H1 (cell line): ENCODE measurements around the gene TFAP2A.

Experiments
- BACH1 ChIP-seq: IDR thresholded peaks from 2 replicates; pipeline ENCODE4 v1.6.1; 2012; ENCODE audit warnings: low read length, improper control_type of control experiment
- CBX8 ChIP-seq: fragments of 300-800, 300-1000 bp; sonication (generic); IDR thresholded peaks from 2 replicates; pipeline ENCODE4 v1.7.1; 2016; ENCODE audit warnings: low read depth, low read length, borderline replicate concordance
- CEBPB ChIP-seq: IDR thresholded peaks from 2 replicates; pipeline ENCODE4 v1.6.1; 2012; ENCODE audit warnings: low read depth, low read length
- CHD7 ChIP-seq: fragments of 300-600 bp; sonication (generic); IDR thresholded peaks from 2 replicates; pipeline ENCODE4 v1.7.1; 2012; ENCODE audit warnings: low read length, moderate library complexity, mild to moderate bottlenecking, inconsistent platforms; ENCODE audit not compliant: insufficient replicate concordance
- CTCF ChIP-seq, 3 experiments: IDR thresholded peaks; 1 replicate in 2 of 3; 2 replicates in 1 of 3; pipeline versions ENCODE4 v1.5.1 to v1.6.1; 2011; ENCODE audit warnings: low read length in 3 of 3, mild to moderate bottlenecking in 3 of 3, inconsistent platforms in 2 of 3, low read depth in 1 of 3, moderate library complexity in 1 of 3; ENCODE audit not compliant: insufficient read depth in 1 of 3; ENCODE audit errors: control extremely low read depth in 1 of 3
- EGR1 ChIP-seq: IDR thresholded peaks from 2 replicates; pipeline ENCODE4 v1.6.1; 2011; ENCODE audit warnings: low read depth, low read length, borderline replicate concordance
- EP300 ChIP-seq, 2 experiments: IDR thresholded peaks; 1 replicate in 1 of 2; 2 replicates in 1 of 2; pipeline ENCODE4 v1.6.1; 2011 to 2012; ENCODE audit warnings: low read depth in 2 of 2, low read length in 2 of 2, mild to moderate bottlenecking in 2 of 2, borderline replicate concordance in 1 of 2, inconsistent platforms in 1 of 2, moderate library complexity in 1 of 2
- EZH2 ChIP-seq: fragments of 200-600 bp; sonication (generic); IDR thresholded peaks from 2 replicates; pipeline ENCODE4 v1.7.1; 2012; ENCODE audit warnings: low read depth, mild to moderate bottlenecking, moderate library complexity, low read length, inconsistent platforms; ENCODE audit not compliant: severe bottlenecking
- GTF2F1 ChIP-seq: IDR thresholded peaks from 2 replicates; pipeline ENCODE4 v1.6.1; 2012; ENCODE audit warnings: low read depth, low read length, improper control_type of control experiment, borderline replicate concordance
- MAFK ChIP-seq: IDR thresholded peaks from 2 replicates; pipeline ENCODE4 v1.6.1; 2012; ENCODE audit warnings: low read depth, mild to moderate bottlenecking, improper control_type of control experiment, low read length
- POLR2A ChIP-seq, 2 experiments: IDR thresholded peaks; 1 replicate in 1 of 2; 2 replicates in 1 of 2; pipeline ENCODE4 v1.6.1; 2011; ENCODE audit warnings: low read depth in 2 of 2, low read length in 2 of 2, mild to moderate bottlenecking in 2 of 2; ENCODE audit errors: control extremely low read depth in 1 of 2
- POLR2AphosphoS5 ChIP-seq: IDR thresholded peaks from 2 replicates; pipeline ENCODE4 v1.6.1; 2011; ENCODE audit warnings: low read depth, low read length
- SAP30 ChIP-seq: fragments of 300-600 bp; sonication (generic); IDR thresholded peaks from 2 replicates; pipeline ENCODE4 v1.7.1; 2012; ENCODE audit warnings: low read length, moderate library complexity, mild to moderate bottlenecking, inconsistent platforms; ENCODE audit not compliant: insufficient read depth, insufficient replicate concordance

GRCh38 chr6:10453596-10453995 is 38.7 kb upstream of the TFAP2A start:
- no peak for TF ChIP-seq POLR2A (IDR thresholded peaks at IDR 0.05; ENCODE audit: control extremely low read depth in 1 of 2, low read depth in 2 of 2, low read length in 2 of 2)
- no peak for TF ChIP-seq CEBPB
- TF ChIP-seq CHD7, result no peak
- TF ChIP-seq CTCF (IDR thresholded peaks at IDR 0.05; ENCODE audit: control extremely low read depth in 1 of 3, insufficient read depth in 1 of 3, low read depth in 1 of 3, low read length in 3 of 3), result no peak
- no peak for TF ChIP-seq EGR1
- TF ChIP-seq BACH1, result no peak
- TF ChIP-seq SAP30, result no peak
- no peak for TF ChIP-seq GTF2F1
- TF ChIP-seq EZH2, result no peak
- TF ChIP-seq CBX8, result no peak
- TF ChIP-seq POLR2AphosphoS5, result no peak
- TF ChIP-seq EP300 (IDR thresholded peaks at IDR 0.05; ENCODE audit: borderline replicate concordance in 1 of 2, low read depth in 2 of 2, low read length in 2 of 2), result no peak
- no peak for TF ChIP-seq MAFK
